ENCODE data around the gene CHD9.

DNA sequence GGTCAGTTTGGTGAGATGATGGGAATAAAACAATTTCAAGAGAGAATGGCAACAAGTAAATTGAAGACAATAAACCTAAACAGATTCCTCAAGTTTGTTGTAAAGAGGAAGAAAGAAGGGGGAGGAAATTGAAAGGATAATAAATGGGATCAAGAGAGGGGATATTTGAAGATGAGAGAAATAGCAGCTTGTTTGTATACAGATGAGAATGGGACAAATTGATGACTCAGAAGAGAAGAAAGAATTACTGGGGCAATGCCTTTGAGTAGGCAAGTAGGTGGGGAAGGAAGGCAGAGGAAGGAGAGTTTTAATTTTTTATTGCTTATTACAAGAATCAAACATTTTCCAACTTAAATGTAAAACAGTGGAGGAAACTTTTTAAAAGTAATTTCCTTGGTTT lies 98.3 kb downstream of the CHD9 start:
- TF ChIP-seq, protein P1, sequence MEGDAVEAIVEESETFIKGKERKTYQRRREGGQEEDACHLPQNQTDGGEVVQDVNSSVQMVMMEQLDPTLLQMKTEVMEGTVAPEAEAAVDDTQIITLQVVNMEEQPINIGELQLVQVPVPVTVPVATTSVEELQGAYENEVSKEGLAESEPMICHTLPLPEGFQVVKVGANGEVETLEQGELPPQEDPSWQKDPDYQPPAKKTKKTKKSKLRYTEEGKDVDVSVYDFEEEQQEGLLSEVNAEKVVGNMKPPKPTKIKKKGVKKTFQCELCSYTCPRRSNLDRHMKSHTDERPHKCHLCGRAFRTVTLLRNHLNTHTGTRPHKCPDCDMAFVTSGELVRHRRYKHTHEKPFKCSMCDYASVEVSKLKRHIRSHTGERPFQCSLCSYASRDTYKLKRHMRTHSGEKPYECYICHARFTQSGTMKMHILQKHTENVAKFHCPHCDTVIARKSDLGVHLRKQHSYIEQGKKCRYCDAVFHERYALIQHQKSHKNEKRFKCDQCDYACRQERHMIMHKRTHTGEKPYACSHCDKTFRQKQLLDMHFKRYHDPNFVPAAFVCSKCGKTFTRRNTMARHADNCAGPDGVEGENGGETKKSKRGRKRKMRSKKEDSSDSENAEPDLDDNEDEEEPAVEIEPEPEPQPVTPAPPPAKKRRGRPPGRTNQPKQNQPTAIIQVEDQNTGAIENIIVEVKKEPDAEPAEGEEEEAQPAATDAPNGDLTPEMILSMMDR (IDR thresholded peaks at IDR 0.05): no peak
- TF ChIP-seq POLR2A (IDR thresholded peaks at IDR 0.05): no peak
